Retina (tissue), 1 donor: ENCODE results near the gene ZBTB17.
"Not testable (repeated sequence)": the region's sequence is repeated elsewhere in the genome, so short reads cannot be mapped to it uniquely, and the experiment has no call there.

ENCODE experiments used
- DNase-seq: peaks from one replicate; pipeline ENCODE4 v3.0.0-alpha.2; 2016

ZBTB17 gene

DNA sequence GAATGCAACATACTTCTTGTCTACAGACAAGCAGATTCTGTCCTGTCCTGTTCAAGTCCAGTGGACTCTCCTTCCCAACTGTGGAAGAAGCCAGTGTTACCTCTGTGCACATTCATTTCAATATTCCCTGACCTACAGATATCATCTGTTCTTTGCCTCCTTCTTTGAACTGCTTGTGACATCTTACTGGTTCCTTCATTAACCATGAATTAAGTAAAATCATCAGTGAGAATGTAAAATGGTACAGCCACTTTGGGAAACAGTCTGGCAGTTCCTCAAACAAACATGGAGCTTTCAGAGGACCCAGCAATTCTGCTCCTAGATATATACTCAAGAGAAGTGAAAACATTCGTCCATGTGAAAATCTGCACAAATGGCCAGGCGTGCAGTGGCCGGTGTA is 34.9 kb upstream of the ZBTB17 start:
- DNase-seq, result no peak

DNA sequence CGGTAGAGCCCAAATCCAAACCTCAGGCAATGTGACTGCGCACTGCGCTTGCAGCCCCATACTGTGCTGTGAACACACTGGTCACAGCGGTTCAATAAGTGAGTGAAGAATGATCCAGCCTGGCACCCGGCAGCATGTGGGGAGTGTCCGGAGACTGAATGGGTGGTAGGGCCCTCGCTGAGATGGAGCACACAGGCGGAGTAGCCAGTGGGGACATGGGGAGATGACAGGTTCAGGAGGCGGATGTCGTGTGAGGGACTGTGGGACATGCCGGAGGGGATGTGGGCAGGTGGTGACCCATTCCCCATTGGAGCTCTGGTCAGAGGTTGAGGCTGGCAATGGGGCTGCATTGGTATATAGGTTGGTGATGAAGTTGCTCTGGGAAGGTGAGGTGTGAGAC is 33.8 kb upstream of the ZBTB17 start:
- no peak for DNase-seq

DNA sequence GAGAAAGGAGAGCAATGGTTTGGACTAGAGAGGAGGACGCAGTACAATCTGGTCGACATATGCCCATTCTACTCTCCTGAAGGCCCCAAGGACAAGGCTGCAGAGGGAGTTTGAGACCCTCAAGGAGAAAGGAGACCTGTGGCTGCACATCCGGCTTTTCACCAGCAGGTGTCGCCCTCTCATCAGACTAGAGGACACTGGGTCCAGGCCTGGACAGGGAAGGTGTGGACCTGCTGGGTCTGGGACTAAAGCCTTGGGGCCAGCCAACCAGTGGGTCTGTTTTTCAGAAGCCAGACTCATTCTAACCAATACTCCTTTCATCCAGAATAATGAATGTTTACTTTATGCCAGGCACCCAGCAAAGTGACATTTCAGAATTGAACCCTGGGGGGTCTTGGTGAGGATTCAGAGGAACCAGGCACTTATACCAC is 33.1 kb upstream of the ZBTB17 start:
- peak; percentile 85 for DNase-seq

DNA sequence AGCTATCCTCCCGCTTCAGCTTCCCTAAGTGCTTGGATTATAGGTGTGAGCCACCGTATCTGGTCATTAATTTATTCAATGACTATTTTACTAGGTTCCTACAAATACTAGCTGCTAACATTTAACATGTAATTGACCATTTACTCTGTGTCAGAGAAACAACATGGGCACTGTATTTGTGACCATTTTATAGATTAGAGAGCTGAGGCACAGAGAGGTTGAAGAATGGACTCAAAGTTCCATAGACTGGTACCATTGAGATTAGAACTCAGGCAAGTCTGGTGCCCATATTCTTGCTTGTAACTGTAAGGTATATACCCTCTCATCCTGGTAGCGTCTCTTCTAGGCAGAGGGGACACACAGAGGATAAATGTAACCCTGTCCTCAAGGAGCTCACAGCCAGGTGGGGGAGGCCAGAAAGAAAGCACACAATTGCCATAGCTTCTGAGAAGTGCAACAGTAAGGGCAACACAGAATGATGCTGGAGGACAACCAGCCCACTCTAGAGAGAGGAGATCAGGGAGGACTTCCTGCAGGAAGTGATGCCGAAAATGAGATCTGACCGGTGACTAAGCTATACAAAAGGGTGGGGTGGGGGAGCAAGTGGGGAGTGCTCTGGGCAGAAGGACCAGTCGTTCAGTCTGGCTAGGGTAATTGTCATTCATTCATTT is 31.9 kb upstream of the ZBTB17 start:
- no peak for DNase-seq

DNA sequence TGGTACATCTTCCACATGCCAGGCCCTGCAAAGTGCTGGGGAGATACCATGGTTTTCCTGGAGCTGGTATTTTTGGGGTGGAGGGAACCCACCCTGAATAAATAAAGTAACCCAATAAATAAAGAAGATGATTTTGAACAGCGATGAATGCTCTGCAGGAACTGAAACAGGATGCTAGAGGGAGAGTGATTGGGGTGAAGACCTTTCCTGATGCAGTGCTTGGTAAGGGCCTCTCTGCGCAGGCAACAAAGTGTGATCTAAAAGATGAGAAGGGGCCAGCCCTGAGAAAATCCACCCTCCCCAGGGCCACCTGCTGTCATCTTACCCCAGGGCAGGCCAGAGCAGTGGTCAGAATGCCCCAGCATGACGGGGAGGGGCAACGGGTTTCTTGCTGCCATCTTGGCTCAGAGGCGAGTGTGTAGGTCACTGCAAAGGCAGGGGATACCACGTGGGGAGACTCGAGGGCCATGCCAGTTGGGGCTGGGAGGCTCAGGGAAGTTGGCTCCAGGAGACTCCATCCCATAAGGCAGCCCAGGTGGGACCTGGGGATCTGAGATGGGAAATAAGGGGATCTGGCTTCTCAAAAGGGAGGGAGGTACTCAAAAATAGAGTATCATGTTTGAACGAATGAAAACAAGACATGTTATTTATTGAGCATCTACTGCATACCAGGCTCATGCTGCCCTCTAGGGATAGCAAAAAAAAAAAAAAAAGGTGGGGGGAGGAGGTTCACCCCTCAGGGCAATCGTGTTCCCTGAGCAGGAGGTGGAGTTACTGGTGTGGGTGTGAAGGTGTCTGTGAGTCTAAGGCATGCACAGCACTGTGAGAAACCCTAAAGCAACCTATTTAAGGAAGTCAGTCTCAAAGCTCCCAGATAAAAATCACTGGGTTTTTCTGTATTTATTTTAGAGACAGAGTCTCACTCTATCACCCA is 30.9 kb upstream of the ZBTB17 start:
- no peak for DNase-seq

DNA sequence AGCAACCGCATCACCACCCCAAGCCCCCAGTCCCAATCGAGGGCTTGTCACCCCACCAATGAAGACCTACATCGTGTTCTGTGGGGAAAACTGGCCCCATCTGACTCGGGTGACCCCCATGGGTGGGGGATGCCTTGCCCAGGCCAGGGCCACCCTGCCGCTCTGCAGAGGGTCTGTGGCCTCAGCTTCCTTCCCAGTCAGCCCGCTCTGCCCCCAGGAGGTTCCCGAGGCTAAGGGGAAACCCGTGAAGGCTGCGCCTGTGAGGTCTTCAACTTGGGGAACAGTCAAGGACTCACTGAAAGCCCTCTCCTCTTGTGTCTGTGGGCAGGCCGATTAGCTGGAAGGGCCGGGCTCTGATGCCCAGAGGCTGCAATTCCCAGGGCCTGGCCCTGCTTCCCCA is 30.1 kb upstream of the ZBTB17 start:
- DNase-seq, result no peak

DNA sequence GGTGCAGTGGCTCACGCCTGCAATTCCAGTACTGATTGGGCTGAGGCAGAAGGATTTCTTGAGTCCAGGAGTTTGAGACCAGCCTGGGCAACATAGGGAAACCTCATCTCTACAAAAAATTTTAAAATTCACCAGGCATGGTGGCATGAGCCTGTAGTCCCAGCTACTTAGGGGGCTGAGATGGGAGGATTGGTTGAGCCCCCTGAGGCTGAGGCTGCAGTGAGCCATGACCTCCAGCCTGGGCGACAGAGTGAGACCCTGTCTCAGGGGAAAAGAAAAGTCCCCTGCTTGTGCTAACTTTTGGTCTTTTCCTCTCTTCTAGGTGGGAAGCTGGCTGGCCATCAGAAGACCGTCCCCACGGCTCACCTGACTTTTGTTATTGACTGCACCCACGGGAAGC is 29.7 kb upstream of the ZBTB17 start:
- no peak for DNase-seq

DNA sequence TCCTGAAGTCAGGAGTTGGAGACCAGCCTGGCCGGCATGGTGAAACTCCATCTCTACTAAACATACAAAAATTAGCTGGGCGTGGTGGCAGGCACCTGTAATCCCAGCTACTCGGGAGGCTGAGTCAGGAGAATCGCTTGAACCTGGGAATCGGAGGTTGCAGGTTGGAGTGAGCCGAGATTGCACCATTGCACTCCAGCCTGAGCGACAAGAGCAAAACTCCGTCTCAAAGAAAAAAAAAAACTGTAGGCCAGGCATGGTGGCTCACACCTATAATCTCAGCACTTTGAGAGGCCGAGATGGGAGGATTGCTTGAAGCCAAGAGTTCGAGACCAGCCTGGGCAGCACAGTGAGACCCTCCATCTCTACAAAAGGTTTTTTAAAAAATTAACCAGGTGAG is 25.4 kb upstream of the ZBTB17 start:
- not testable (repeated sequence) for DNase-seq

DNA sequence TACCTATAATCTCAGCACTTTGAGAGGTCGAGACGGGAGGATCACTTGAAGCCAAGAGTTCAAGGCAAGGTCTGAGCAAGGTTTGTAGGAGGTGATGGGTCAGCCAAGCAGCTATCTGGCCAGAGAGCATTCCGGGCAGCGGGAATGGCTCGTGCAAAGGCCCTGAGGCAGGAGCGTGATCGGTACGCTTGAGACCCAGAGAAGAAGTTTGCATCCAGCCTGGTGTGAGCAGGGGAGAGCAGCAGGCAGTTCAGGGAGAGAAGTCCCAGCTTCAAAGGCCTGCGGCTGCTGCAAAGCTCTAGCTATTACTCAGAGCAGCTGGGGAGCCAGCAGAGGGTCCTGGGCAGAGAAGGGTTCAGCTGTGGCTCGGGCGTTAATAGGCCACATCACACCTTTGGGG is 23.0 kb upstream of the ZBTB17 start:
- no peak for DNase-seq

DNA sequence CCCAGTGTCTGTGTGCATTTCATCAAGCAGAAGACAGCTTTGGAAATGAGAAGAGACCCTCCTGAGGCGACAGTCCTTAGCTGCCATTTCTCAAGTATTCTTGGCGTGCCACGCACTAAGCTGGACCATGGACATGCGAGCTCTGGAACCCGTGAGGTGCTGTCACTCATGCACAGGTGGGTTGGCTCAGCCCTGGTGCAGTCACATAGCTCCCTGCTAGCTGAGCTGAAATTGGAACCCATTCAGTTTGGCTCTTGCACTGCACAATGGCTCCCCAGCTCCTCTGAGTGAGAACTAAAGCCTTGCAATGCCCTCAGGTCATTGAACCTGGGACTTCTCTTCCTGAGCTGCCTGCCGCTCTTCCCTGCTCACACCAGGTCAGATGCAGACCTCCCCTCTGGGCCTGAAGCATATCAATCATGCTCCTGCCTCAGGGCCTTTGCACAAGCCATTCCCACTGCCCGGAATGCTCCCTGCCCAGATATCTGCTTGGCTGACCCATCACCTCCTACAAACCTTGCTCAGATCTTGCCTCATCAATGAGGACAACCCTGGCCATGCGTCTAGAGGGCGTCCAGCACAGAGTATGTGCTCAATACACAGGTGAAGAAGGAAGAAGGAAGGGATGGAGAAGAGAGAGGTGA is 21.9 kb upstream of the ZBTB17 start:
- no peak for DNase-seq

DNA sequence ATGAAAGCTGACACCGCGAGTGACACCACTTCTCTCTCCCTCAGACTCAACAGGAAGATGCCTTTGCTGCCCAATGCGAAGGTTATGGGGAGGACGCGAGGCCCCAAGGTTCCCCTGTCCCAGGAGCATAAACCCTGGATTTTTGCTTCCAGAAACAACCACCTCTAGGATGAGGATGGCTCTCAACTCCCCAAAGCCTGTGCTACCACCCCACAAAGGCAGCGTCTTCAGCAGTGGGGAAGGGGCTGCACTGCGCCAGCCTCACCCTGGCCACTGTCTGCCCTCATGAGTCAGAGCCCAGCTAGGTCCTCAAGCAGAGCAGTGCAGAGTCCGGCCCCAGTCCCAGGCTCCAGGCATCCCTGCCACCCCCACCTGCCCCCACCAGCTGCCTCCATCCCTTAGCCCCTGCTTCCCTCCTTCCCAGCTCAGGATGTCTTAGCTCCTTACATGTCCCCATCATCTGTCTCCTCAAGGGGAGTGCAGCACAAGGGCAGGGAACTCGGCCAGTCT is 21.2 kb upstream of the ZBTB17 start:
- no peak for DNase-seq

DNA sequence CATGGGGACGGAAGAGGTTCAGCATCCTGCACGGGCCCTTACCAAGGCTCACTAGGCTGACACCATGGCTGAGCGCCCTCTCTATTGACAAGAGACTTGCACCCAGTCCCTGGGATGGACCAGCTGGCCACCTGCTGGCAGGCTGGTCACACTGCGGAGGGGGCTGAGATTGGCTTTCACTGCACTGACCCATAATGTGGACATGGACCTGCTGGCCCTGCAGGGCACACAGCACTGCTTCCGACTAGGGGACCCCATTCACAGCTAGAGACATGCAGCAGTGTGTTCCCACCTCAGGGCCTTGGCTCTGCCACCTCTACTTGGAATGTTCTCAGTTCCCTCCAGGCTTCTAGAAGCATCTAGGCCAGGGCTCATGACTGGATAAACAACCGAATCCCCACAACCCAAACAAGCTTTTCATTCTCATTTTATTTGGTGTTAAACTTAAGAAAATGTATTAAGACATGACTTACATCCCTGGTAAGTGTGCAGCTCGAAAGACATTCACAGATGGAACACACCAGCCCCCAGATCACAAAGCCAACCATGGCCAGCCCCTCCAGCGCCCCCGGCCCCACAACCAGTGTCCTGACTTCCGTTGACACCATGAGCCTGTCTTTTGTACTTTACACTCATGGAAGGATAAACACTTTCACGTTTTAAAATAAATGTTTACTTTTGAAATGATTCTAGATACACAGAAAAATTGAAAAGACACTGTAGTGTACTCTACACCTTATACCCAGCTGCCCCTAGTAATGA is 18.9 kb upstream of the ZBTB17 start:
- DNase-seq, result peak; percentile 49

DNA sequence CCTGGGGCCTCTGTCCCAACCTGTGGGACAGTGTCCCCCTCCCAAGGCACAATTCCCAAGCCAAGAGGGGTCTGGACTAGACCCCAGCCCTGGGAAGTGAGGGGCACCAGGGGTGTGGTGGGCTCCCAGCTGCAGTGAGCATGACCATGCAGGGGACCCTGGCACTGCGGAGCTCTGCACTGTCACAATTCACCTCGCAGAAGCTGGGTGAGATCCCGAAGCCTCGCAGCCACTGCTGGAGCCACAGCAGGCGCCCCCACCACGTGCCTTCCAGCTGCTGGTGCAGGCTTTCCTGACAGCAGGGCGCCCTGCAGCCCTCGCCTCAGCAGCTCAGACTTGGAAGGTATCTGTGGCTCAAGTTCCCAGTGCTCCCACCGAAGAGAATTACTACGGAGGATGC is 18.2 kb upstream of the ZBTB17 start:
- no peak for DNase-seq

DNA sequence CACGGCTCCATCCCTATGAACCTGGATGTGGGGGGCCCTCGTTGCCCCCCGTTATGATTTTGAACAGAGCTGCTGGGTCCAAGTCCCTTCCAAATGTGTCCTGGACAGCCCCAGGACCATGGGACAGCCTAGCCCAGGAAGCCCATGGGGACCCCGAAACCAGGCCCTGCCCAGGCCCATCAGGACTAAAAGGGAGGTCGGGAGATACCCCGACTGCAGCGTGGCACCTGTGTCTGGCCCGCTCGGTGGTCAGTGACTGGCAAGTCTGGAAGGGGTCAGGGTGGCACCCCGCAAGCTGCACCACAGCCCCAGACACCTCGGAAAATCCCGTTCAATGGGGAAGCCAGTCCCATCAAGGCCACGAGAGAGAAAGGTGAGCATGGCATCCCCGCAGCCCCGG is 17.8 kb upstream of the ZBTB17 start:
- DNase-seq, result no peak

DNA sequence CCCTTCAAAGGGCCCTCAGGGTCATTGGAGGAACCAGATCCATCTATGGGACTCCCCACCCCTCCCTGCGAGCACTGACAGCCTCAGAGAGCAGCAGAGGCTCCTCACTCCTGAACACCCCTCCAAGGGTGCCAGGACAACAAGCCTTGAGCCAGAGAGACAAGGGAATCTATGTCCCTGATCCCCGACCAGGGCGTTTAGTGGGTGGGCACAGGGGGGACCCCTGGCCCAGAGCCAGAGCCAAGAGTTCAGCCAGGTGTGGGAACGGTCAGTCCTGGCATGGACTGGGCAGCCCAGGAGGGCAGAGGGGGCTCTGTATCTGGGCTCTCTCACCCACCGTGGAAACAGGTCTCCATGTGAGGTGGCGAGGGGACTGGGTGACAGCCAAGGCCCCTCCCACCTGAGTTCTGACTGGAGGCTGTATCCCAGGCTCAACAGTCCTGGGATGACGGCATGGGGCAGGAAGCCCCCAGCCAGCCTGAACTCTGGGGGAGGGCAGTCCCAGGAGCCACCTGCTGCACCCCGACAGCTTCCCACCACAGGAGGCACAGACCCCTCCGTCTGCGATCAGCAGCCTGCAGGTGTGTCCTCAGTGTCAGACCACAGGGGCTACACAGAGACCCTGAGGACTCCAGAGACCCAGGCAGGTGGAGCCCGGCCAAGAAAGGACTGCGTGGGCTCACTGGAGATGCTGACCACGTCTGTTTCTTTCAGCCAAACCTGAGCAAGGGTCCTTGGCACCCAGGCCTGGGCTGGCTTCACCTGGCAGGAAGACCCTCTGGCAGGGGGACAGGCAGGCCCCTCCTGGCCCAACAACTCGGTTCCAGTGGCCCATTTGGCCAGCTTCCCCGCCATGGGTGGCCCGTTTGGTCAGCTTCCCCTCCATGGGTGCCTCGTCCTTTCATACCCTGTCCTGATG is 16.9 kb upstream of the ZBTB17 start:
- no peak for DNase-seq

DNA sequence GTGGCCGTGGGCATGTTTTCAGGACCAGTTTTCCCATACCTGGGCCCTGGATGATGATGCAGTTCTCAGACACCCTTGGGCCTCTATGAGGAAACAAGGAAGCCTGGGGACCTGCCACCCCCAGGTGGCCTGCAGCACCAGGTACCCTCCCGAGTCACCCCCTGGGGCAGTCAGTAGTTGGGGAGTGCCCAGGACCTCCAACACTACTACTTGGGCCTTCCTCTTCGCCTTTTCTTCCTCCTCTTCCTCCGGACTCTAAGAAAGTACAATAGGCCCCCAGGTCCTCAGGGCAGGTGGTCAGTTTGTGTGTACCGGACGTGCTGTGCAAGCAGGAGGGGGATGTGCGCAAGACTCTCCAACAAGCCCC is 16.3 kb upstream of the ZBTB17 start:
- no peak for DNase-seq

DNA sequence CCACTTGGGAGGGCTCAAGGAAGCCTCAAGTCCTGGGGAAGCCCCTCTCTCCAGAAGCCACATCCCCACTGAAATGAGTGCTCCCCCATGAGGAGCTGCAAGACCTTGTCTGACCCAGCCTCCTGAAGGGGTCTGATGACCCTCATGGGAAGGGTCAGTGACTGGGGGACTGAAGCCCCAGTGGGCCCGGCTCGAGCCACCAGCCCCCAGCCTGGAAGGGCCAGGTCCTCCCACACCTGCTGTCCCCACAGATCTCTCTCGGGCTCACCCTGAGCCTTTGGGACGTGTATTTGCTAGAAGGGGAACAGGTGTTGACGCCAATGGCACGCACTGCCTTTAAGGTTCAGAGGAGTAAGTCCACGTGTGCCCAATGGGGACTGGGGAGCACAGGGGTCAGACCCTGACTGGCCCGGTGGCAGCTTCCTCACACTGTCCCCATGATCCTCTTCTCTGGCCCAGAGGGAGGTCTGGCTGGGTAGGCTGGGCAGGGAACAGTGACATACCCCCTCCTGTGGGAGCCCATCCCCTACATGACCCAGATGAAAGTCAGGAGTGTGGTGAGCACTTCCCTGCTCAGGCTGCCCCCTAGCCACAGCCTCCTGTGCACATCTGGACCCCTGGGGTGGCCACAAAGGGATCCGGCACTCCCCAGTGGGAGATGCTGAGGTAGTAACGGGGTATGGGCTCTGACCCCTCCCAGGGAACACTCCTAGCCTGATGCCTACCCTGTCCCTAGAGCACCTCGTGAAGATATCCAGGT is 15.7 kb upstream of the ZBTB17 start:
- DNase-seq, result no peak

DNA sequence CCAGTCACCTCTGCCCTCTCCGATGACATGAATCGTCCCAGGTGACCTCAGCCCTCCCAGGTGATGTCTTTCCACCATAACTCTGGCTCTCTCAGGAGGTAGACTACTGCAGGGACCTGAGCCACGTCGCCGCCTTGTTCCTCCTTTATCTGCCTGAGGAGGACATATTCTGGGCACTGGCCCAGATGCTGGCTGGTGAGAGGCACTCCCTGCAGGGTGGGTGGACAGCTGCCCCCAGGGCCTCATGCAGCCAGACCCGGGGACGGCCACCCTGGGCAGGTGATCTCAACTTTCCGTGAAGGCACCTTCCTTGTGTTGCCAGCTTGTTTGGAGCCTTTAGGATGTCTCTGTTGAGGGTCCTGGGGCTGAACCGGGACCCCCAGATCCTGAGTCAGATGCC is 13.9 kb upstream of the ZBTB17 start:
- DNase-seq, result no peak

DNA sequence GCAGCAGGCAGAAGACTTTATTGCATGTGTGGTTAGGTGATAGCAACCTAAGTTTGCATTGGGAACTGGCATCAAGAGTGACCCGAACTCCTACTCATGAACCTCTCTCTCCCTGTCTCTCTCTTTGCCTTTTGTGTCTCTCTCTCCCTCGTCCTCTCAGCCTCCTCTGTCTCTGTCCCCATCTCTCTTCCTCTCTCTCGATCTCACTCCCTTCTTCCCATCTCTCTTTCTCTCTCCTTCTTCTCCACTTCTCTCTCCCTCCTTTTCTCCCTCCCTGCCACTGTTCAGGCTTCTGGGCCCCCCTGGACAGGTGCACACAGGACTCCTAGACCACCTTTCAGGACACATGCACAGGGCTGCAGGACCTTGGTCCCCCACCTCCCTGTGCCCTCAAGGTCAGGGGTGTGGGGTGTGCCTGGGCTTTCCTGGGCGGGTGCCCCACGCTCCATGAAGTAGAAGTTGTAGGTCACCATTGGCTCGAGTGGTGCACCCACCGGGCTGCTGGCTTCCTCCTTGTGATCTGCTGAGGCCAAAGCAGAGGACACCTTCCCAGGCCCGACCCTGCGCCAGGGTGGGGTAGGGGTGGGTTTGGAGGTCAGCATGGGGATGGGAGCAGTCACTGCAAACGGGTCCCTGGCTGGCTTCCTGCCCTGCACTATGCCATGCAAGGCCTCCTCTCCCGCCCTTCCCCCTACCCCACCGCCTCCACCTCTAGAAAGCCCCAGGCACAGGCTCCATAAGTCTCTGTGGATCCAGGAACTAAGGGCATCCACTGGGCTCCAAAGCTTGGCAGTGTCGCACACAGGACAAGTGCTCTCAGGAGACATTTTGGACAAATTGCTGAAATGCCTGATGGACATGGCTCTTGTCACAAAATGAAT is 13.2 kb upstream of the ZBTB17 start:
- DNase-seq, result no peak
